H1 (cell line): ENCODE results near the gene MIP. TPM values are rescaled to one million over a fixed set of nuclear protein-coding genes. Genes with fewer than 3 reads are reported as not detected.
"Not testable (repeated sequence)": the region's sequence is repeated elsewhere in the genome, so short reads cannot be mapped to it uniquely, and the experiment has no call there.

Experiments used
- CTCF ChIA-PET: fragments of 300-600 bp; sonication (Branson Sonifier 250); formaldehyde crosslinking; loops from one replicate; lab custom pipeline; 2021; ENCODE audit not compliant: partially characterized antibody; lab: Charles Lee
- POLR2A ChIA-PET: fragments of 300-600 bp; sonication (Branson Sonifier 250); formaldehyde crosslinking; loops from one replicate; lab custom pipeline; 2021; ENCODE audit warnings: inconsistent platforms; ENCODE audit not compliant: partially characterized antibody; lab: Charles Lee
- DNase-seq, 2 experiments: peaks; one replicate each; pipeline versions ENCODE4 v3.0.0 to v3.0.0-alpha.2; 2010 to 2022; ENCODE audit warnings: low spot score in 2 of 2, low read depth in 1 of 2, mixed read lengths in 1 of 2
- FAIRE-seq: peaks from 2 replicates; lab custom pipeline; 2011; peaks lifted over from hg19 to GRCh38; lab: Jason Lieb, UNC
- H2AFZ ChIP-seq: 2 replicates; pipeline ENCODE4 v1.8.1; 2012; ENCODE audit warnings: low read length, inconsistent platforms
- H2AK5ac ChIP-seq: 2 replicates; pipeline ENCODE4 v1.6.1; 2013; ENCODE audit warnings: low read depth, low read length
- H2BK120ac ChIP-seq: replicated peaks from 2 replicates; pipeline ENCODE3; 2013; ENCODE audit warnings: low read depth, low read length, inconsistent platforms
- H2BK12ac ChIP-seq: 2 replicates; pipeline ENCODE4 v1.6.1; 2013; ENCODE audit warnings: low read depth, low read length
- H2BK15ac ChIP-seq: 2 replicates; pipeline ENCODE4 v1.6.1; 2013; ENCODE audit warnings: low read length
- H2BK20ac ChIP-seq: 2 replicates; pipeline ENCODE4 v1.6.1; 2013; ENCODE audit warnings: low read length
- H2BK5ac ChIP-seq: 2 replicates; pipeline ENCODE4 v1.6.1; 2013; ENCODE audit warnings: low read depth, low read length
- H3K14ac ChIP-seq: 2 replicates; pipeline ENCODE4 v1.6.1; 2013; ENCODE audit warnings: inconsistent platforms; ENCODE audit not compliant: insufficient read length
- H3K18ac ChIP-seq: 2 replicates; pipeline ENCODE4 v1.6.1; 2013; ENCODE audit warnings: low read length; ENCODE audit errors: extremely low read depth
- H3K23ac ChIP-seq: 2 replicates; pipeline ENCODE4 v1.6.1; 2013; ENCODE audit warnings: inconsistent platforms; ENCODE audit not compliant: insufficient read length
- H3K23me2 ChIP-seq: 2 replicates; pipeline ENCODE4 v1.6.1; 2013; ENCODE audit warnings: low read depth, low read length
- H3K27ac ChIP-seq: 2 replicates; pipeline ENCODE4 v1.6.1; 2011; ENCODE audit warnings: low read depth, low read length, inconsistent platforms
- H3K27me3 ChIP-seq, 4 experiments: replicated peaks in 1 of 4; 1 replicate in 1 of 4; 2 replicates in 3 of 4; pipeline versions ENCODE4 v1.6.1 to v1.8.1; 2011 to 2013; ENCODE audit warnings: low read length in 3 of 4, mild to moderate bottlenecking in 3 of 4, inconsistent platforms in 2 of 4, mixed read lengths in 2 of 4, moderate library complexity in 1 of 4; ENCODE audit not compliant: control insufficient read depth in 3 of 4, insufficient read depth in 3 of 4; ENCODE audit errors: extremely low read depth in 1 of 4
- H3K36me3 ChIP-seq, 4 experiments: 2 replicates each; pipeline versions ENCODE4 v1.6.1 to v1.8.1; 2011 to 2013; ENCODE audit warnings: mild to moderate bottlenecking in 4 of 4, low read length in 3 of 4, moderate library complexity in 2 of 4, control low read depth in 1 of 4, inconsistent platforms in 1 of 4; ENCODE audit not compliant: insufficient read depth in 4 of 4, control insufficient read depth in 2 of 4
- H3K4ac ChIP-seq: replicated peaks from 2 replicates; pipeline ENCODE3; 2013; ENCODE audit warnings: low read length, low read depth, mixed read lengths, inconsistent platforms; ENCODE audit not compliant: insufficient read length
- H3K4me1 ChIP-seq, 4 experiments: replicated peaks in 1 of 4; 1 replicate in 1 of 4; 2 replicates in 3 of 4; pipeline versions ENCODE4 v1.6.1 to v1.8.1; 2011 to 2013; ENCODE audit warnings: low read length in 3 of 4, inconsistent platforms in 2 of 4, mixed read lengths in 1 of 4; ENCODE audit not compliant: insufficient read depth in 4 of 4, control insufficient read depth in 3 of 4
- H3K4me2 ChIP-seq, 2 experiments: 2 replicates each; pipeline versions ENCODE4 v1.6.1 to v1.8.1; 2011 to 2013; ENCODE audit warnings: low read depth in 2 of 2, low read length in 2 of 2, control low read depth in 1 of 2, inconsistent platforms in 1 of 2, mild to moderate bottlenecking in 1 of 2; ENCODE audit not compliant: insufficient read depth in 1 of 2
- H3K4me3 ChIP-seq, 4 experiments: fragments of 200-600, 300-600 bp in 1 of 4; sonication (generic), shearing (Covaris generic), sonication (Bioruptor Twin) in 1 of 4; 2 replicates each; pipeline versions ENCODE4 v1.5.1 to v1.8.1; 2011 to 2016; ENCODE audit warnings: low read length in 4 of 4, low read depth in 3 of 4, control low read depth in 2 of 4, inconsistent platforms in 2 of 4, mild to moderate bottlenecking in 2 of 4, mixed read lengths in 1 of 4, moderate library complexity in 1 of 4; ENCODE audit not compliant: insufficient read depth in 2 of 4; ENCODE audit errors: extremely low read depth in 1 of 4
- H3K56ac ChIP-seq: replicated peaks from 2 replicates; pipeline ENCODE3; 2013; ENCODE audit warnings: low read depth, mild to moderate bottlenecking, mixed read lengths, low read length, inconsistent platforms; ENCODE audit not compliant: insufficient read length
- H3K79me1 ChIP-seq: 2 replicates; pipeline ENCODE4 v1.6.1; 2013; ENCODE audit warnings: low read depth, low read length, control low read depth
- H3K79me2 ChIP-seq, 2 experiments: 2 replicates each; pipeline versions ENCODE4 v1.6.1 to v1.8.1; 2012 to 2013; ENCODE audit warnings: low read length in 2 of 2, mild to moderate bottlenecking in 2 of 2, inconsistent platforms in 1 of 2; ENCODE audit not compliant: insufficient read depth in 2 of 2, control insufficient read depth in 1 of 2
- H3K9ac ChIP-seq, 4 experiments: replicated peaks in 1 of 4; 1 replicate in 1 of 4; 2 replicates in 3 of 4; pipeline versions ENCODE4 v1.6.1 to v1.8.1; 2011 to 2013; ENCODE audit warnings: low read depth in 3 of 4, low read length in 3 of 4, control low read depth in 2 of 4, mild to moderate bottlenecking in 2 of 4, moderate library complexity in 2 of 4, inconsistent platforms in 1 of 4; ENCODE audit errors: extremely low read depth in 1 of 4
- H3K9me3 ChIP-seq, 2 experiments: 2 replicates each; pipeline versions ENCODE4 v1.6.1 to v1.8.1; 2012 to 2013; ENCODE audit warnings: mild to moderate bottlenecking in 2 of 2, moderate library complexity in 2 of 2, control low read depth in 1 of 2, inconsistent platforms in 1 of 2, low read depth in 1 of 2, low read length in 1 of 2, mixed read lengths in 1 of 2; ENCODE audit not compliant: insufficient read depth in 2 of 2
- H4K20me1 ChIP-seq, 2 experiments: replicated peaks in 1 of 2; 2 replicates each; pipeline versions ENCODE3 to v1.8.1; 2011 to 2013; ENCODE audit warnings: inconsistent platforms in 2 of 2, low read length in 2 of 2, mild to moderate bottlenecking in 1 of 2; ENCODE audit not compliant: insufficient read depth in 2 of 2, control insufficient read depth in 1 of 2
- H4K5ac ChIP-seq: 2 replicates; pipeline ENCODE4 v1.6.1; 2013; ENCODE audit warnings: low read length, low read depth, mixed read lengths, inconsistent platforms; ENCODE audit not compliant: insufficient read length
- H4K8ac ChIP-seq: 2 replicates; pipeline ENCODE4 v1.8.0; 2013; ENCODE audit warnings: mild to moderate bottlenecking, moderate library complexity, low read length, inconsistent platforms; ENCODE audit not compliant: insufficient read depth; ENCODE audit errors: extremely low read depth
- H4K91ac ChIP-seq: replicated peaks from 2 replicates; pipeline ENCODE3; 2013; ENCODE audit warnings: low read length, mixed read lengths, inconsistent platforms; ENCODE audit not compliant: insufficient read length
- whole genome bisulfite sequencing, 2 experiments: shearing (Covaris generic) in 1 of 2; methylation state at CpG; one replicate each; pipeline versions ENCODE4 v1.1.6 to v1.1.7; 2013 to 2015; ENCODE audit warnings: low lambda C conversion rate in 2 of 2, mixed read lengths in 2 of 2, inconsistent platforms in 1 of 2, low coverage in 1 of 2, missing lambda C conversion rate in 1 of 2; ENCODE audit not compliant: insufficient replicate concordance in 2 of 2, insufficient coverage in 1 of 2, insufficient read length in 1 of 2; ENCODE audit errors: extremely low coverage in 1 of 2, missing lambda C conversion rate in 1 of 2; 5-methylcytosine and 5-hydroxymethylcytosine counted together
- polyA plus RNA-seq, 7 experiments: library from polyadenylated mRNA; depleted of rRNA in 3 of 7; stranded (reverse) in 5 of 7; unstranded in 2 of 7; fragments of >200 nt in 5 of 7; fragments of 200-250 nt in 2 of 7; gene quantifications; 1 replicate in 5 of 7; 2 replicates in 1 of 7; 4 replicates in 1 of 7; pipeline versions ENCODE4 v1.2.1 to v1.2.3, GENCODE V29; 2011 to 2013; ENCODE audit warnings: missing spikeins in 2 of 7, mixed read lengths in 2 of 7
- total RNA-seq: library from RNA; stranded (reverse); fragmentation: NEBNext Ultra II Directional; extraction: Animal tissue kit (Norgen Biotek cat#: 25700); gene quantifications from 2 replicates; pipeline ENCODE4 v1.2.1, GENCODE V29; 2021

Gene MIP
- total and polyA plus RNA-seq, 2 of the 8 experiments (the other 6 are each of a cell fraction or from before 2014, with no cell fraction given) = 0.05 TPM; not detected in 1

- H3K36me3 ChIP-seq, H3K27ac ChIP-seq, H3K56ac ChIP-seq, H3K4ac ChIP-seq, H3K14ac ChIP-seq, FAIRE-seq, H3K23me2 ChIP-seq, H2BK12ac ChIP-seq, H2AFZ ChIP-seq, H3K4me2 ChIP-seq, H2BK15ac ChIP-seq, CTCF ChIA-PET, H3K18ac ChIP-seq, H2AK5ac ChIP-seq, H2BK5ac ChIP-seq, H4K20me1 ChIP-seq, DNase-seq, H3K9me3 ChIP-seq, H3K79me2 ChIP-seq, H4K91ac ChIP-seq, POLR2A ChIA-PET, H4K8ac ChIP-seq, H3K4me1 ChIP-seq, H4K5ac ChIP-seq, H3K9ac ChIP-seq, H2BK20ac ChIP-seq, H2BK120ac ChIP-seq, H3K79me1 ChIP-seq, H3K27me3 ChIP-seq, H3K4me3 ChIP-seq, H3K23ac ChIP-seq: not testable (repeated sequence)
- WGBS, 2 experiments = 87% methylated on average over 3 of the region's 3 CpGs; no CpG with 5 or more reads in 1 of the 2 experiments
Observed at GRCh38 chr12:56404227-56404626, 50.2 kb downstream of the MIP start.

GRCh38 chr12:56401612-56402011, 52.8 kb downstream of the MIP start:
- H3K9ac ChIP-seq, POLR2A ChIA-PET: not testable (repeated sequence)

More at GRCh38 chr12:56401612-56402011, 52.8 kb downstream of the MIP start:
- H4K91ac ChIP-seq, H2AFZ ChIP-seq, H3K23me2 ChIP-seq, CTCF ChIA-PET, H3K4ac ChIP-seq, H2BK5ac ChIP-seq, H3K23ac ChIP-seq, H3K27me3 ChIP-seq, H4K5ac ChIP-seq, H2BK120ac ChIP-seq, H3K36me3 ChIP-seq, H2BK15ac ChIP-seq, H4K8ac ChIP-seq, H3K14ac ChIP-seq, H3K4me2 ChIP-seq, H3K4me3 ChIP-seq, H3K79me1 ChIP-seq, H3K4me1 ChIP-seq, H3K27ac ChIP-seq, FAIRE-seq, H3K18ac ChIP-seq, H3K56ac ChIP-seq, H4K20me1 ChIP-seq, H2BK12ac ChIP-seq, H2AK5ac ChIP-seq, H3K9me3 ChIP-seq, DNase-seq, H3K79me2 ChIP-seq, H2BK20ac ChIP-seq: not testable (repeated sequence)
